Dermis microvascular lymphatic vessel endothelial cell (primary cell): ENCODE measurements around the gene TMEM116. TPM values are rescaled to one million over a fixed set of nuclear protein-coding genes. Genes with fewer than 3 reads are reported as not detected.
"Not testable (repeated sequence)": the region's sequence is repeated elsewhere in the genome, so short reads cannot be mapped to it uniquely, and the experiment has no call there.

Experiments used
- DNase-seq, 2 donors: peaks; one replicate each; pipeline versions ENCODE4 v3.0.0 to v3.0.0-alpha.2; 2010; ENCODE audit warnings: low read depth in 2 of 2
- total RNA-seq: library from RNA; depleted of rRNA; stranded (reverse); fragments of >200 nt; gene quantifications from 2 replicates; pipeline ENCODE4 v1.2.1, GENCODE V29; 2014

TMEM116 gene
- total RNA-seq, result 3.0 and 4.3 TPM in 2 replicates

- DNase-seq, result peak; percentile 95 to 99
These were observed at the start of gene TMEM116, which contains the start of gene ERP29 for GRCh38 chr12:112012775-112013600. Gene TMEM116, minus strand, starts transcription at chr12:112013165. Its CDS starts 7,895 bp downstream, at chr12:112005270. Gene ERP29, plus strand, starts transcription at chr12:112013426. Its CDS starts 40 bp downstream, at chr12:112013466.

- DNase-seq, result no peak
These were observed 48.2 kb upstream of the TMEM116 start for GRCh38 chr12:112061137-112061536.

DNA sequence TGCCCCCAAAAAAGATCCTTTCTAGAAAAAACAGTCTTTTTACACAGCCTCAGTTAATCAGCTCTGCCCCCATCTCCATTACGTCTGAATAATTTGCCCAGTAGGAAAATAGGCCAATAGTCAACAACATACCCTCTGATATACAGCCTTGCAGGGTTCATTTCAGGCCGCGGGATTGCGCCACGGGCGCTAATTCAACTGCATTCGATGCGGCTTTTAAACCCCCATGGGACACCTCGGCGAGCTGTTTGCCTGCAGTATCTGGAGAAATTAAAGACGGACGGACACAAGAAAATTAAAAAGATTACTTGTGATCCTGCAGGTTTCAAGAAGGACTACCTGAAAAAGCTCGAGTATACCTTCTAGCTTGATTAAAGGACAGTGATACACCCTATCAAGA is 36.4 kb upstream of the TMEM116 start:
- DNase-seq, result no peak

DNA sequence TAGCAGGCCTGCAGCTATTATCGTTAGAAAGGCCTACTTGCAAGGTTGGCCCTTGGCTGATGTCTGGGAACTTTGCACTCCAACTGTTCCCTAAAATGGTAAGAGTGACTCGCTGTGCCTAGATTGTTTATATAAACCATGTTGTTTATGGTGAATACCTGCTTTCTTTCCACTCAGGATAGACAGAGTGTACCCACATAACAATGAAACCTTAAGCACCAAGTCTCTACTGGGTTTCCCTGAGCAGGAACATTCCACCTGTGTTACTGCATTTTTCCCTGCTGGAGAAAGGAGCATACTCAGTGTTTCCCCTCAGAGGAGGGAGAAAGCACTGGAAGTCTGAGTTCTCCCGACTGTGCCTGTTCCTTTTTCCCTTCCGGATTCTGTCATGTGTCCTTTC is 33.0 kb upstream of the TMEM116 start:
- DNase-seq, result no peak

GRCh38 chr12:112036614-112037013 is 23.6 kb upstream of the TMEM116 start:
- DNase-seq, result not testable (repeated sequence)

GRCh38 chr12:112035219-112035785 is 22.3 kb upstream of the TMEM116 start:
- DNase-seq, result no peak

GRCh38 chr12:112032292-112032691 is 19.3 kb upstream of the TMEM116 start:
- no peak for DNase-seq

DNA sequence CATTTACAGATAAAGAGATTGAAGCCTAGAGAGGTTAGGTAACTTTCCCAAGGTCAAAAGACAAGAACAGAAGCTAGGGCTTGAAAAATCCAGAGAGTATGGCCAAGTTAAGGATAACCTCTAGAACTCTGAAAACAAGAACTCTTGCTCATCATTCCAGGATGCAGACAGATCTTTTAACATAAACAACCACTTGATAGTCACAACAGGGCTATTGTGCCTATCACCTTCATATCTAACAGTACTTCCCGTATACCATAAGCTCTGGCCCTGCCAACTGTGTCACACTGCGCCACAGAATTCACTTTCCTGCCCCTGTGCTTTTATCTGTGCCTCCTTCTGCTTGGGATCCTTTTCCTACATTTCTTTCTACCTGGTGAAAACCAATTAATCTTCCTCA is 18.5 kb upstream of the TMEM116 start:
- peak in 1 of 2 donors; percentile 48 for DNase-seq

- no peak for DNase-seq
These were observed 16.3 kb upstream of the TMEM116 start for GRCh38 chr12:112029301-112029700.

- peak in 1 of 2 donors; percentile 30 for DNase-seq
These were observed 12.9 kb upstream of the TMEM116 start for GRCh38 chr12:112025808-112026375.

GRCh38 chr12:112023759-112024396 is 10.9 kb upstream of the TMEM116 start:
- DNase-seq, result no peak

- no peak for DNase-seq
These were observed 9.5 kb upstream of the TMEM116 start for GRCh38 chr12:112022241-112023016.

DNA sequence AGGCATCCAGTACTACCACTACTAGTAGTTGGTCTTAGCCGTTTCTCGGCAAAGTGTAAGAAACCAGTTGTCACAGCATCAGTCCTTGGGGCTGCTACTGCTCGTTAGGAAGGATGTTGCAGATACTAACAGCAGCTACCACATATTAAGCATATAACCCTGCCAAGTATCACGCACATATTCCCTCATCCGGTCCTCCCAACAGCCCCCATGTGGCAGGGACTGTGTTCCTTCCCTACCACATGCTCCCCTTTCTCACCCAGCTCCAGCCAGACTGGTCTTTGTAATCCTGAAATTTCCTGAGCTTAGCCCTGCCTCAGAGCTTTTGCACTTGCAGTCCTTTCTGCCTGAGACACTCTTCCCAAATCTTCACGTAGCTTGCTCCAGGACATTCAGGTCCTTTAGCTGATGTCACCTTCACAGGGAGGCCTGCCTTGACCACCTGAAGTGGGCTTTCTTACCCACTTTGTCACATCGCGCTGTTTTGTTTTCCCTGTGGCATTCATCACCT is 8.0 kb upstream of the TMEM116 start:
- DNase-seq, result no peak

DNA sequence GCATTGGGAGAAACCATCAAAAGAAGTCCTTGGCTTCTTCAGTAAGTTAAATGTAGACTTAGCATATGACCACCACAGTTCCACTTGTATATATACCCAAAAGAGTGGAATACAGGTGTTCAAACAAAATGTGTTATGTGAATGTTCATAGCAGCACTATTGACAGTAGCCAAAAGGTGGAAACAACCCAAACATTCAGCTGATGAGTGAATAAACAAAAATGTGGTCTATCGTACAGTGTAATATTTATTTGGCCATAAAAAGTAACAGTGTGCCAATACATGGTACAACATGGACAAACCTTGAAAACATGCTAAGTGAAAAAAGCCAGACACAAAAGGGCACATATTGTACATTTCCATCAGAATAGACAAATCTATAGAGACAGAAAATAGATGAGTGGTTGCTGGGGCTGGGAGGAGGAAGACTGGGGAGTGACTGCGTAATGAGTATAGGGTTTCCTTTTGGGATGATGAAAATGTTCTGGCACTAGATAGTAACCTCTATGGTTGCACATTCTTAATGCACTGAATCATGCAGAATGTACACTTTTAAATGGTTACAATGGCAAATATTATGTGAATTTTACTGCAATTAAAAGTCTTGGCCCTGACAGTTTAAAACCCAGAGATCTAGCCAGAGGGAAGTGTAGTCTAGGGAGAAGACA is 5.7 kb upstream of the TMEM116 start:
- peak in 1 of 2 donors; percentile 19 for DNase-seq

- no peak for DNase-seq
These were observed 4.1 kb upstream of the TMEM116 start for GRCh38 chr12:112017041-112017440.

- DNase-seq, result no peak
These were observed 3.0 kb upstream of the TMEM116 start for GRCh38 chr12:112015938-112016337.

- DNase-seq, result peak; percentile 77 to 90
These were observed 837 bp upstream of the TMEM116 start for GRCh38 chr12:112013601-112014402.

- DNase-seq, result no peak
These were observed 1.3 kb downstream of the TMEM116 start for GRCh38 chr12:112011685-112012084.
